ENCODE measurements around the gene CACNA1C.

The CACNA1C gene

GRCh38 chr12:2283480-2283879 lies 230.7 kb downstream of the CACNA1C start:
- DNase-seq (ENCODE audit: low spot score) = no peak

DNA sequence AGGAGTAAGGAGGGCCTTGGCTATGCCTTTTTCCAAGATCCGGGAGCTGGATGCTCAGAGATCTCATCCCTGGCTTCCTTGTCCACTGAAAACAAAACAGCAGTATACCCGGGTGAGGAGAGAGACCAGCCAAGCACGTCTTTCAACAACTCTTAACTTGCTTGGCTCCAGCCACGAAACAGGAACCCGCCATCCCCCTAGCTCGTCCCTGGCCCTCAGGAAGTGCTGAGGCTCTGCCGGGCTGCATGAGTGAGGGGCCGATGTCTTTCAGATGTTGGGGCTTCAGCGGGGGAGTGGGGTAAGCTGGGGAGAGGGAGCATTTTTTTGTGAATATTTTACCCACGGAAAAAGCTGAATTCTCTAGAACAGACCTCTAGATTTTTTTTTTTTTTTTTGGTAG lies 231.1 kb downstream of the CACNA1C start:
- DNase-seq (ENCODE audit: low spot score) = no peak

GRCh38 chr12:2284321-2284813 lies 231.6 kb downstream of the CACNA1C start:
- no peak for DNase-seq (ENCODE audit: low spot score)

GRCh38 chr12:2284857-2285256 lies 232.1 kb downstream of the CACNA1C start:
- DNase-seq (ENCODE audit: low spot score) = peak; percentile 30

GRCh38 chr12:2285462-2285861 lies 232.7 kb downstream of the CACNA1C start:
- no peak for DNase-seq (ENCODE audit: low spot score)

GRCh38 chr12:2286047-2286446 lies 233.3 kb downstream of the CACNA1C start:
- no peak for DNase-seq (ENCODE audit: low spot score)

DNA sequence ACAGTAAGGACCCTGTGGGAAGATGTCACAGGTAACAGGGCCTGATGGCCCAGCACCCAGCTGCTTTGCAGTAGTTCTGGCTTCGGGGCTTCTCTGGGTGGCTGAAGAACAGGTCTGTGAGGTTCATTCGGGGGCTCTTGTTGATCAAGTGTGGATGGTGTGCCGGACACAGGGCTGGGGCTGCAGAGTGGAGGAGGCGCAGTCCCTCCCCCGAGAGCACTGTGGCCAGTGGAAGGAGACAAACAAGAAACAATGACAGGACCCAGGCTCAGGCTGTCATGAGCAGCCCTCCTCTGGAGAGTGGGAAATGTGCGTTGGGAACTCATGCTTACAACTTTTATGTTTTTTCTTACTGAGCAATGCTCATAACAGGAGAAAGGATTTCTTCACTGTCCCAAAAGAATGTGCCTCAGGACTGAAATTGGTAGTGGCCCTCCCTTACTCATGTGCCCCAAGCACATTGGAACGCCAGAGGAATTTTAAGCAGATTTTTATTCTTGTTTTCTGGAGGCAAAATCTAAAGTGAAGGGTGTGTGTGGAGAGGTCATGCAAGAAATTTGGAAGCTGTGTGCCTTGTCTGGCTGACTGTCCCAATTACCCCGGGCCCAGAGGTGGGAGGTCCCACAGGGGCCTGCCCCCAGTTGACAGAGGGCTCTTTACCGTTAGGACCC lies 233.8 kb downstream of the CACNA1C start:
- DNase-seq (ENCODE audit: low spot score) = no peak

- DNase-seq (ENCODE audit: low spot score) = no peak
Observed at GRCh38 chr12:2287151-2287550, 234.4 kb downstream of the CACNA1C start.

GRCh38 chr12:2287589-2287988 lies 234.8 kb downstream of the CACNA1C start:
- DNase-seq (ENCODE audit: low spot score) = no peak

GRCh38 chr12:2288001-2288400 lies 235.2 kb downstream of the CACNA1C start:
- no peak for DNase-seq (ENCODE audit: low spot score)

DNA sequence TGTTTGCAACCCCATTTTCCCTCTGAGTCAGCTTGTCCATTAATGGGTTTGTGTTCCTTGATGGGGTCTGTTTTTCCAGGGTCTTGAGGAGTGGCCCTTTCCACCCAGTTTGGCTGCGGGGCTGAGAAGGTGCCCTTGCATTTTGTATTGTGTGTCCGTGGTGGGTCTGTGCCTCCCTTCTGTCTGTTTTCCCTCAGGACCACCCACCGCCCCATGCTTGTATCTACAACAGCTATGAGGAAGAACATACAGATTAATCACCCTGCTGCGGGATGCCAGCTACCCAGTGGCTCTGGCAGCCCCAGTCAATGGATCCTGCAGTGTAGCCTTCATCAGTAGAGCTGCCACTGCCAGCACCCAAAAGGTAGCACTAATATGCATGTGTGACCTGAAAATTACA lies 235.7 kb downstream of the CACNA1C start:
- no peak for DNase-seq (ENCODE audit: low spot score)

DNA sequence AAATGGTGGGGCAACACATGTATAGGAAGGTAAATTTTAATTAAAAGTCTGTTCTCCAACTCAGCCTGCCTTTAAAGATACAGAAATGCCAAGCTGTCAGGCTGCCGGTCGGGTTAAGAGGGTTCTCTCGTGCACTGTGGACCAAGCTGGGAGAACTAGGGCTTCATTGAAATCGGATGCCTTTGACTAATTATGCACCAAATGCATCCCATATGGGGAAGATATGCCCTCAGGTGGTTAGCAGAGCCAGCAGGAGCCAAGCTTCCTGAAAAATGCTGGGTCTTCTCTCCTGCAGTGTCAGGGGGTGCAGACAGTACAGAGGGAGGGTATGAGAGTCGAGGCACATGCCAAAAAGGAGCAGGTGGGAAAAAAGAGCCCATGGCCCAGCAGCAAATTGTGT lies 236.1 kb downstream of the CACNA1C start:
- DNase-seq (ENCODE audit: low spot score) = no peak

DNA sequence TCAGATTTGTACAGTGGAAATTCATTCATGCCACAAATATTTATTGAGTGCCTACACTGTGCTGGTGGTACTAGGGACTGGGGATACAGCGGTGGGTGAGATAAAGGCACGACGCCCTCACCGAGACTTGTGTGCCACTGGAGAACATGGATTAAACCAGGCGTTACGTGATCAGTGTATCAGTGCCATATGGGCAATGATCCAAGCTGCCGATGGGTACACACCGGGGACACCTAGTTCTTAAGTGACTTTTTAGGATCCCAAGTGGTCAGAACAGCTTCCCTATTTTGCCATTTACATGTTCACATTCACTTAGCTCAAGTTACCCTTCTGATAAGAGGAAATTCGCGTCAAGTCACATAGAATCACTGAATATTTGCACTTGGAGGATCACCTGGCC lies 236.7 kb downstream of the CACNA1C start:
- no peak for DNase-seq (ENCODE audit: low spot score)

DNA sequence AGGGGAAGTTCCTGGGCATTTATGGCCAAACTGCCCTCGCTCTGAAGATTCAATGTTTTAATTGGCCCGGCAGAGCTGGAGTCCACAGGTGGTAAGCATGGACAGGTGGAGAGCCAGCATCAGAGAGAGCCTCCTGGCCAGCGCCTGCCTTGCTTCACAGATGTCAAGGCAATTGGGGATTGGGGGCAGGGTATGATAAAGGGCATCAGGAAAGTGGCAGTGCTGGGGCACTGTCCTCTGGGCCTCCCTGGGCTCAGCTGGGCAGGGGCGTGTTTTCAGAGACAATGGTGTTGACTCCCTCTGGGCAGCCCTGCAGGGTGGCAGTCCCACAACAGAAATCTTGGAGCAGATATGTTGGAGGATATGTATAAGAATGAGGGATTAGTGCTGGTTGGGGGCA lies 237.3 kb downstream of the CACNA1C start:
- no peak for DNase-seq (ENCODE audit: low spot score)

DNA sequence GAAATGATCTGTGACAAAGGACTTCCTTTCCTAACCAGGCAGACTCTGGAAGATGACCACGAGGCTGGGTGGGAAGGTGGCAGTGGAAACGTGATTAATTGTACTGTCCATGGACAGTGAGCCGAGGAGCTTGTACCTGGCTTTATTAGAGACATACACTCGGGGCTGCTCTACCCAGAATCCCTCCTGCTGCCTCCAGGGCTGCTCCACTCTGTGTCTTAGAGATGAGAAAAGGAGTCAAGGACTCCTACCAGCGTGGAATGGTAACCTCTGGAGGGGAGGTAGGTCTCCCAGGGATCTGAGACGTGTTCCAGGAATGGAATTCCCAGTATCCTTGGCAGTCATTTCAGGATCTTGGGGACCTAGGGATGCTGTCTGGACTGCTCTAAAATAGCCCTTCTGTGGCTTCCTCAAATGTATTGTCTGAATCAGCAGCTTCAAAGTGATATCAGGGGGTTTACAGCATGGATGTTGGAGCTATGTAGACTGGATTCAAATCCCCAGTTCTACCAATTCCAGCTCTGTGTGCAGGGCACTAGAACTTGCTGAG lies 237.8 kb downstream of the CACNA1C start:
- no peak for DNase-seq (ENCODE audit: low spot score)

DNA sequence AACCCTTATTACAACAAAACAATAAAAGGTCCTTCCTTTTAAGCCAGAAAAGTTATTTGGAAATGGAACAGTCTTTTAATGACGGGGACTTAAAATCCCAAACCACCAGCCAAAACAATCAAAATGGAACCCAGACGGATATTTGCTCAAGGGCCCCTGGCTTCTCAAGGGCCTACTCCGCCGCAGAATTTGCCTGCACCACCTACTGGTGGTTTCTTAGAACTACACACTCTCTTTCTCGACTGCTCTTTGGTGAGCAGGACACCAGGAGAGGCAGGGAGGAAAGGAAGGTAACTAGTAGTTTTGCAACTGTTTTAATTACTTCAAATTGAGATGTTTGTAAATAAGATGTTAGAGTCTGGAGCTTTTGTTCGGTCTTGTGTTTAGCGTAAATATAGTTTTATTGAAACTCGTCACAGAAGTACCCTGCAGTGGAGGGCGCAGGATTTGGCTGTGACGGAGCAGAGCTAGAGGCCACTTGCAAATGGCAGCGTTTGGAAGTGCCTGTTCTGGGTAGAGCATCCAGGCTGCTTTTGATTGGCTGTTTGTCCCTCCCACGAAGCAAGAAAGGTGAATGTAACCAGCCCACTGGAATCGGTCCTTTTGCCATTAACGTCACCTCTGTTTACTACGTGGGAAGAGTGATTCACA lies 238.5 kb downstream of the CACNA1C start:
- DNase-seq (ENCODE audit: low spot score) = peak; percentile 80

GRCh38 chr12:2291947-2292346 lies 239.2 kb downstream of the CACNA1C start:
- no peak for DNase-seq (ENCODE audit: low spot score)

GRCh38 chr12:2292560-2292959 lies 239.8 kb downstream of the CACNA1C start:
- DNase-seq (ENCODE audit: low spot score) = no peak

GRCh38 chr12:2294651-2295475 lies 242.1 kb downstream of the CACNA1C start:
- DNase-seq (ENCODE audit: low spot score) = no peak

GRCh38 chr12:2295941-2296461 lies 243.2 kb downstream of the CACNA1C start:
- DNase-seq (ENCODE audit: low spot score) = no peak

GRCh38 chr12:2297004-2297403 lies 244.2 kb downstream of the CACNA1C start:
- DNase-seq (ENCODE audit: low spot score) = no peak

DNA sequence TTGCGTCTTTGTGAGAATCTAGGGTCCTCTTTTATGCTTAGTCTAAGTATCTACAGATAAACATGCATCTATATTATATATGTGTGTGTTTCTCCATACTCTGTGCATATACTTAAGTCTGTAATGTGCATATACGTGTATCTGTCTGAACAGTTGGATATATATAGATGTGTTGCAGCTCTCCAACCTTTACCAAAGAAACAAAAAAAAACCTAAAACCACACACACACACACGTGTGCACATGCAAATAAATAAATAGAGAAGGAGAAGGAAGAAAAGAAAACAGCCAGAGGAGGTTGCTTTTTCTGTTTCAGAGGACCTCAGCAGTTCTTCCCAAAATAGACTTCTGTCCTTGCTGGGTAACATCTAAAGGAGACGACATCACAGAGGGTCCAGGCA lies 244.9 kb downstream of the CACNA1C start:
- DNase-seq (ENCODE audit: low spot score) = no peak

Measured in COLO829 (cell line).